Breast epithelium (tissue), 4 donors: ENCODE measurements around the gene AGRN. TPM values are rescaled to one million over a fixed set of nuclear protein-coding genes. Genes with fewer than 3 reads are reported as not detected.

Source experiments
- DNase-seq, 2 donors: peaks; one replicate each; pipeline ENCODE4 v3.0.0-alpha.2; 2019; ENCODE audit warnings: low spot score in 2 of 2
- H3K27ac ChIP-seq, 2 donors: fragments of 200-600 bp; sonication (generic) in 1 of 2; one replicate each; pipeline ENCODE4 v1.5.1; 2016 to 2019; ENCODE audit warnings: mild to moderate bottlenecking in 1 of 2
- H3K27me3 ChIP-seq, 2 donors: fragments of 200-600 bp; sonication (generic) in 1 of 2; one replicate each; pipeline versions ENCODE4 v1.5.1 to v1.6.0; 2017 to 2019; ENCODE audit warnings: control low read depth in 1 of 2, mild to moderate bottlenecking in 1 of 2
- H3K36me3 ChIP-seq: fragments of 200-600 bp; one replicate; pipeline ENCODE4 v1.5.1; 2019
- H3K4me1 ChIP-seq, 2 donors: fragments of 200-600 bp; sonication (generic); one replicate each; pipeline ENCODE4 v1.5.1; 2016 to 2019; ENCODE audit warnings: control low read depth in 1 of 2
- H3K4me3 ChIP-seq, 3 donors: fragments of 200-600 bp; sonication (generic); 1 replicate in 2 of 3; 2 replicates in 1 of 3; pipeline ENCODE4 v1.5.1; 2016 to 2019; ENCODE audit warnings: mild to moderate bottlenecking in 3 of 3, moderate library complexity in 2 of 3
- H3K9me3 ChIP-seq, 2 donors: fragments of 200-600 bp; sonication (generic) in 1 of 2; one replicate each; pipeline ENCODE4 v1.5.1; 2016 to 2019; ENCODE audit warnings: control low read depth in 1 of 2
- CTCF ChIP-seq, 3 donors: fragments of 450-650 bp; IDR thresholded peaks; one replicate each; pipeline ENCODE4 v1.5.1; 2016 to 2017; ENCODE audit warnings: antibody characterized with exemption in 3 of 3, mild to moderate bottlenecking in 3 of 3, moderate library complexity in 3 of 3
- POLR2A ChIP-seq: fragments of 450-650 bp; IDR thresholded peaks from one replicate; pipeline ENCODE4 v1.6.1; 2016; ENCODE audit warnings: antibody characterized with exemption, mild to moderate bottlenecking, moderate library complexity
- POLR2AphosphoS5 ChIP-seq, 3 donors: sonication (generic); formaldehyde crosslinking; IDR thresholded peaks; one replicate each; pipeline ENCODE4 v1.6.1; 2017; ENCODE audit warnings: antibody characterized with exemption in 3 of 3
- intact Hi-C: fragments of 100-400 bp; cut with DNase I; formaldehyde crosslinking; loops from one replicate; pipeline ENCODE4 v1.15.1; 2023; ENCODE audit warnings: low total_unique reads
- total RNA-seq, 3 donors: library from RNA; depleted of rRNA; stranded (reverse); fragments of >200 nt; gene quantifications; one replicate each; pipeline ENCODE4 v1.1.0, GENCODE V29; 2016

AGRN gene
- total RNA-seq, 3 donors from 2014 or later: 9.1 to 37.0 (median 30.5) TPM

GRCh38 chr1:1041092-1041523, 21.2 kb downstream of the AGRN start:
- Histone ChIP-seq H3K36me3 (no peaks in the 10 kb centered on the region), H3K27ac (no peak overlapping the region), H3K27me3 (no peaks in the 10 kb centered on the region), H3K4me3 (peak overlapping the region in 1 of 3 donors; percentile 66), H3K9me3 (no peaks in the 10 kb centered on the region), H3K4me1 (peaks cover 7 to 8% of the 10 kb centered on the region in 2 donors)
- intact Hi-C loops: no loop called here
- no peak for DNase-seq
- TF ChIP-seq CTCF (IDR thresholded peaks at IDR 0.05) (no peak), POLR2A (no peak), POLR2AphosphoS5 (IDR thresholded peaks at IDR 0.05) (no peak)

- peaks cover 7 to 8% of the 10 kb centered on the region in 2 donors for H3K4me1 ChIP-seq
- no peaks in the 10 kb centered on the region for H3K9me3 ChIP-seq
- DNase-seq: no peak
- intact Hi-C loops: no loop called here
- H3K27ac ChIP-seq: no peak overlapping the region
- H3K36me3 ChIP-seq: no peaks in the 10 kb centered on the region
- H3K4me3 ChIP-seq: no peak overlapping the region
- no peaks in the 10 kb centered on the region for H3K27me3 ChIP-seq
- no peak for TF ChIP-seq POLR2AphosphoS5 (IDR thresholded peaks at IDR 0.05)
- TF ChIP-seq CTCF (IDR thresholded peaks at IDR 0.05): no peak
- no peak for TF ChIP-seq POLR2A
Measured at GRCh38 chr1:1041873-1042272, 22.0 kb downstream of the AGRN start.

- Histone ChIP-seq H3K27ac (no peak overlapping the region), H3K4me3 (no peak overlapping the region), H3K4me1 (peaks cover 7 to 8% of the 10 kb centered on the region in 2 donors), H3K9me3 (no peaks in the 10 kb centered on the region), H3K27me3 (no peaks in the 10 kb centered on the region), H3K36me3 (no peaks in the 10 kb centered on the region)
- no peak for TF ChIP-seq POLR2AphosphoS5 (IDR thresholded peaks at IDR 0.05)
- no peak for TF ChIP-seq CTCF (IDR thresholded peaks at IDR 0.05)
- no peak for TF ChIP-seq POLR2A
- DNase-seq: no peak
- intact Hi-C loops: no loop called here
Measured at GRCh38 chr1:1042835-1043234, 22.9 kb downstream of the AGRN start.

DNA sequence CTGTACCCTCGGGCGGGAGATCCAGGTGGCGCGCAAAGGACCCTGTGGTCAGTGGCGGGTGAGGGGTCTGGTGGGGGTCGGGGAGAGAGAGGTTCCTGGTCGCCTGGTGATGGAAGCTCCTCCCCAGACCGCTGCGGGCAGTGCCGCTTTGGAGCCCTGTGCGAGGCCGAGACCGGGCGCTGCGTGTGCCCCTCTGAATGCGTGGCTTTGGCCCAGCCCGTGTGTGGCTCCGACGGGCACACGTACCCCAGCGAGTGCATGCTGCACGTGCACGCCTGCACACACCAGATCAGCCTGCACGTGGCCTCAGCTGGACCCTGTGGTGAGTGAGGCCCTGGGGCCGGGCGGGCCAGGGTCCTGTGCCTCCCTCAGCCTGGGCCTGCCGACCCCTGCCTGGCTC, 23.5 kb downstream of the AGRN start:
- TF ChIP-seq CTCF (IDR thresholded peaks at IDR 0.05): no peak
- TF ChIP-seq POLR2A: no peak
- TF ChIP-seq POLR2AphosphoS5 (IDR thresholded peaks at IDR 0.05): no peak
- no peaks in the 10 kb centered on the region for H3K27me3 ChIP-seq
- no peaks in the 10 kb centered on the region for H3K36me3 ChIP-seq
- no peaks in the 10 kb centered on the region for H3K9me3 ChIP-seq
- no peak overlapping the region for H3K27ac ChIP-seq
- H3K4me1 ChIP-seq: peaks cover 7 to 8% of the 10 kb centered on the region in 2 donors
- intact Hi-C loops: no loop called here
- no peak overlapping the region for H3K4me3 ChIP-seq
- DNase-seq: no peak

DNA sequence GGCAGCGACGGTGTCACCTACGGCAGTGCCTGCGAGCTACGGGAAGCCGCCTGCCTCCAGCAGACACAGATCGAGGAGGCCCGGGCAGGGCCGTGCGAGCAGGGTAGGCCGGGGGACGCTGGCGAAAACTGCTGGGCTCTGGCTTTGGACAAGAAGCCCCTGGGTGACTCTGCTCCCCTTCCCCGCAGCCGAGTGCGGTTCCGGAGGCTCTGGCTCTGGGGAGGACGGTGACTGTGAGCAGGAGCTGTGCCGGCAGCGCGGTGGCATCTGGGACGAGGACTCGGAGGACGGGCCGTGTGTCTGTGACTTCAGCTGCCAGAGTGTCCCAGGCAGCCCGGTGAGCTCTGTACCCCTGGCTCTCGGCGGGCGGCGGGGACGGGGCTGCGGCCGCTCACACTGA, 24.0 kb downstream of the AGRN start:
- no peaks in the 10 kb centered on the region for H3K9me3 ChIP-seq
- DNase-seq: no peak
- intact Hi-C loops: no loop called here
- H3K36me3 ChIP-seq: no peaks in the 10 kb centered on the region
- no peak overlapping the region for H3K27ac ChIP-seq
- no peak overlapping the region for H3K4me3 ChIP-seq
- no peak for TF ChIP-seq POLR2A
- no peak for TF ChIP-seq CTCF (IDR thresholded peaks at IDR 0.05)
- no peak for TF ChIP-seq POLR2AphosphoS5 (IDR thresholded peaks at IDR 0.05)
- no peaks in the 10 kb centered on the region for H3K27me3 ChIP-seq
- peaks cover 7 to 8% of the 10 kb centered on the region in 2 donors for H3K4me1 ChIP-seq
